Astrocyte (in vitro differentiated cells and primary cell): Measurements from ENCODE around the gene TBC1D19. TPM values are rescaled to one million over a fixed set of nuclear protein-coding genes. Genes with fewer than 3 reads are reported as not detected.

ENCODE experiments used
- DNase-seq: peaks from one replicate; pipeline ENCODE4 v3.0.0-alpha.2; 2010; ENCODE audit warnings: low read depth
- FAIRE-seq: peaks from 2 replicates; lab custom pipeline; 2011; peaks lifted over from hg19 to GRCh38; lab: Jason Lieb, UNC
- H2AFZ ChIP-seq: 2 replicates; pipeline ENCODE4 v1.6.0; 2012; ENCODE audit warnings: low read depth, low read length, inconsistent platforms
- H3K27ac ChIP-seq: 2 replicates; pipeline ENCODE4 v1.5.1; 2011; ENCODE audit warnings: low read depth, low read length, inconsistent platforms
- H3K27me3 ChIP-seq: 2 replicates; pipeline ENCODE4 v1.6.0; 2011; ENCODE audit warnings: low read length, inconsistent platforms; ENCODE audit not compliant: insufficient read depth
- H3K36me3 ChIP-seq: 2 replicates; pipeline ENCODE4 v1.5.1; 2011; ENCODE audit warnings: low read length, inconsistent platforms; ENCODE audit not compliant: insufficient read depth
- H3K4me1 ChIP-seq: 2 replicates; pipeline ENCODE4 v1.5.1; 2011; ENCODE audit warnings: low read length, inconsistent platforms; ENCODE audit not compliant: insufficient read depth
- H3K4me2 ChIP-seq: 2 replicates; pipeline ENCODE4 v1.6.0; 2012; ENCODE audit warnings: low read length, inconsistent platforms
- H3K4me3 ChIP-seq: 2 replicates; pipeline ENCODE4 v1.5.1; 2011; ENCODE audit warnings: low read depth, mild to moderate bottlenecking, low read length, inconsistent platforms; ENCODE audit not compliant: insufficient read depth
- H3K79me2 ChIP-seq: 2 replicates; pipeline ENCODE4 v1.6.0; 2012; ENCODE audit warnings: mild to moderate bottlenecking, low read length, inconsistent platforms; ENCODE audit not compliant: insufficient read depth
- H3K9ac ChIP-seq: 2 replicates; pipeline ENCODE4 v1.6.0; 2012; ENCODE audit warnings: mild to moderate bottlenecking, low read length, inconsistent platforms
- H3K9me3 ChIP-seq: 2 replicates; pipeline ENCODE4 v1.5.1; 2012; ENCODE audit warnings: low read depth, mild to moderate bottlenecking, low read length, inconsistent platforms; ENCODE audit not compliant: insufficient read depth
- H4K20me1 ChIP-seq: 2 replicates; pipeline ENCODE4 v1.6.0; 2012; ENCODE audit warnings: low read length, inconsistent platforms; ENCODE audit not compliant: insufficient read depth
- H3K27ac Mint-ChIP-seq: one replicate; pipeline ENCODE4 v1.8.0; 2021; ENCODE audit warnings: mild to moderate bottlenecking, mixed read lengths; ENCODE audit not compliant: unreplicated experiment
- H3K27me3 Mint-ChIP-seq: one replicate; pipeline ENCODE4 v1.8.0; 2021; ENCODE audit warnings: low read depth, mixed read lengths; ENCODE audit not compliant: unreplicated experiment
- H3K36me3 Mint-ChIP-seq: one replicate; pipeline ENCODE4 v1.8.0; 2021; ENCODE audit warnings: low read depth, mixed read lengths; ENCODE audit not compliant: unreplicated experiment
- H3K4me1 Mint-ChIP-seq: one replicate; pipeline ENCODE4 v1.8.0; 2021; ENCODE audit warnings: low read depth, mixed read lengths; ENCODE audit not compliant: unreplicated experiment
- H3K4me3 Mint-ChIP-seq: one replicate; pipeline ENCODE4 v1.8.0; 2021; ENCODE audit warnings: mild to moderate bottlenecking, moderate library complexity, mixed read lengths; ENCODE audit not compliant: unreplicated experiment
- H3K9me3 Mint-ChIP-seq: one replicate; pipeline ENCODE4 v1.8.0; 2021; ENCODE audit warnings: mild to moderate bottlenecking, mixed read lengths; ENCODE audit not compliant: unreplicated experiment
- EZH2 ChIP-seq: IDR thresholded peaks from 2 replicates; pipeline ENCODE4 v1.6.1; 2012; ENCODE audit warnings: mild to moderate bottlenecking, low read length, inconsistent platforms; ENCODE audit not compliant: insufficient read depth
- total RNA-seq: library from RNA; stranded (reverse); gene quantifications from 2 replicates; pipeline ENCODE4 v1.2.1, GENCODE V29; 2021
- TF ChIP-seq, protein P1 (sequence below): IDR thresholded peaks from 2 replicates; pipeline ENCODE4 v1.5.1; 2011; ENCODE audit warnings: low read depth, mild to moderate bottlenecking, inconsistent platforms, low read length, moderate library complexity; ENCODE audit not compliant: insufficient read depth

The TBC1D19 gene
- total RNA-seq, 1 donor from 2014 or later: 10.5 TPM

DNA sequence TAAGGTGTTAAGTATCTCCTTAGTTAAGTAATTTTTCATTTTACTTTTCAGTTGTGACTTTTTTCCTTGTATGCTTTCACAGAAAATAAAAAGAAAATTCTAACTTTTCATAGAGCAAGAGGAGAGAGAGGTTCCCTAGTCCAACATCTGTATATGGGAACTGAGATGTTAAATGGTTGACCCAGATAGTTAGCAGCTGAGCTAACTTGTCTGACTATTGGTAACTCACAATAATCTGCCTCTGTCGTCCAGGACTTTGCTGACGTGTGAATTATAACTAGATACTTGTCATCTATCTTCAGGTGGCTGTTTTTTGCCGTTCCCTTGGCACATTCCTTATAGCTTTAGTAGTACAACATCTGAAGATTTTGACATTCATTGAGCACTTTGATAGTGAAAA lies 29.9 kb downstream of the TBC1D19 start:
- Histone ChIP-seq H3K9me3 (no peaks in the 10 kb centered on the region), H4K20me1 (peaks cover 12% of the 10 kb centered on the region), H3K4me2 (no peak overlapping the region), H3K27ac (no peak overlapping the region), H3K4me3 (no peak overlapping the region), H3K9ac (no peak overlapping the region), H3K36me3 (no peaks in the 10 kb centered on the region), H2AFZ (no peak overlapping the region), H3K4me1 (no peaks in the 10 kb centered on the region), H3K27me3 (no peaks in the 10 kb centered on the region), H3K79me2 (peaks cover 54% of the 10 kb centered on the region)
- Mint-ChIP-seq H3K36me3 (peaks cover 1% of the 10 kb centered on the region), H3K4me3 (no peak overlapping the region), H3K27me3 (no peaks in the 10 kb centered on the region), H3K9me3 (no peaks in the 10 kb centered on the region), H3K4me1 (peaks cover 1% of the 10 kb centered on the region), H3K27ac (no peak overlapping the region)
- TF ChIP-seq EZH2: no peak
- TF ChIP-seq, protein P1, sequence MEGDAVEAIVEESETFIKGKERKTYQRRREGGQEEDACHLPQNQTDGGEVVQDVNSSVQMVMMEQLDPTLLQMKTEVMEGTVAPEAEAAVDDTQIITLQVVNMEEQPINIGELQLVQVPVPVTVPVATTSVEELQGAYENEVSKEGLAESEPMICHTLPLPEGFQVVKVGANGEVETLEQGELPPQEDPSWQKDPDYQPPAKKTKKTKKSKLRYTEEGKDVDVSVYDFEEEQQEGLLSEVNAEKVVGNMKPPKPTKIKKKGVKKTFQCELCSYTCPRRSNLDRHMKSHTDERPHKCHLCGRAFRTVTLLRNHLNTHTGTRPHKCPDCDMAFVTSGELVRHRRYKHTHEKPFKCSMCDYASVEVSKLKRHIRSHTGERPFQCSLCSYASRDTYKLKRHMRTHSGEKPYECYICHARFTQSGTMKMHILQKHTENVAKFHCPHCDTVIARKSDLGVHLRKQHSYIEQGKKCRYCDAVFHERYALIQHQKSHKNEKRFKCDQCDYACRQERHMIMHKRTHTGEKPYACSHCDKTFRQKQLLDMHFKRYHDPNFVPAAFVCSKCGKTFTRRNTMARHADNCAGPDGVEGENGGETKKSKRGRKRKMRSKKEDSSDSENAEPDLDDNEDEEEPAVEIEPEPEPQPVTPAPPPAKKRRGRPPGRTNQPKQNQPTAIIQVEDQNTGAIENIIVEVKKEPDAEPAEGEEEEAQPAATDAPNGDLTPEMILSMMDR: no peak
- no peak for FAIRE-seq
- DNase-seq: no peak

DNA sequence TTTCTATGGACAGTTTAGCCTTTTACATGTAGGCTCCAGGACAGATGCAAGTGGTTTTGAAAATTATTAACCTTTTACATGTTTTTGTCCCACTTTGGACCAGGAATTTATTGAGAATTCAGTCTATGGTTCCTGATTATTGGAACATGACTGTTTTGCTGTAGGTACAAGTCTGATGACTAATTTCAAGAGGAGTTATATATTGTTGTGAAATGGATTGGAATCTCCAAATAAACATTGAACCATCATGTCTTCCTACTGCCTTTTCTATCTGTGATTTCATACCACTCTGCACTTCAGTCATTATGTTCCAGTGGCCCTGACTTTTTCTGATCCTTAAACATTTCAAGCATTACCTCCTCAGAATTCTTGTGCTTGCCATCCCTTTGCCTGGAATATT lies 35.9 kb downstream of the TBC1D19 start:
- H3K36me3 Mint-ChIP-seq: peaks cover 4% of the 10 kb centered on the region
- Histone ChIP-seq H3K79me2 (peaks cover 3% of the 10 kb centered on the region), H3K9me3 (no peaks in the 10 kb centered on the region), H3K4me1 (no peaks in the 10 kb centered on the region), H3K4me3 (no peak overlapping the region), H4K20me1 (no peaks in the 10 kb centered on the region), H3K27ac (no peak overlapping the region), H3K4me2 (no peak overlapping the region), H2AFZ (no peak overlapping the region), H3K27me3 (no peaks in the 10 kb centered on the region), H3K9ac (no peak overlapping the region), H3K36me3 (peaks cover 3% of the 10 kb centered on the region)
- FAIRE-seq: no peak
- peak; percentile 36 for DNase-seq
- TF ChIP-seq, protein P1: no peak
- no peak for TF ChIP-seq EZH2
- H3K27me3 Mint-ChIP-seq: no peaks in the 10 kb centered on the region
- no peak overlapping the region for H3K27ac Mint-ChIP-seq
- no peak overlapping the region for H3K4me3 Mint-ChIP-seq
- no peaks in the 10 kb centered on the region for H3K4me1 Mint-ChIP-seq
- no peaks in the 10 kb centered on the region for H3K9me3 Mint-ChIP-seq

DNA sequence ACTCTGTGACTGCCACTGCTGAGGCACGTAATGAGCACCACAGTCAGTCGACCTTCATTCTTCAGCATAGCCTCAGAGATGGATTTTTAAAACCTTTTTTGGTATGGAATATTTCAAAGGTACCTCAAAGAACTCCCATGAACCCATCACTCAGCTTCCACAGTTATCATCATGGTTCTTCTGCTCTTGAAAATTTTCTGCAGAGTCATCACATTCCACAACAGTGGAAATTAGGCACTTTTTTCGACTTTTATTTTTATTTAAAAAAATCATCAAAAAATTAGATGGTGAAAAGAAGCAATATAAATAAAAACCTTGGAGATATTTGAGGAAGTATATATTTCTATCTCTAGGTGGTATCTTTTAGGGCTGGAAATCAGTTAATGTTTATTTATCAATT lies 37.5 kb downstream of the TBC1D19 start:
- H3K9me3 ChIP-seq: no peaks in the 10 kb centered on the region
- Mint-ChIP-seq H3K9me3 (no peaks in the 10 kb centered on the region), H3K36me3 (peaks cover 4% of the 10 kb centered on the region), H3K27ac (no peak overlapping the region), H3K4me3 (no peak overlapping the region), H3K4me1 (peaks cover 3% of the 10 kb centered on the region), H3K27me3 (no peaks in the 10 kb centered on the region)
- no peaks in the 10 kb centered on the region for H3K79me2 ChIP-seq
- no peak overlapping the region for H3K27ac ChIP-seq
- no peak overlapping the region for H3K4me2 ChIP-seq
- no peaks in the 10 kb centered on the region for H3K4me1 ChIP-seq
- no peak for DNase-seq
- H2AFZ ChIP-seq: no peak overlapping the region
- H3K4me3 ChIP-seq: no peak overlapping the region
- peaks cover 3% of the 10 kb centered on the region for H3K36me3 ChIP-seq
- FAIRE-seq: no peak
- no peaks in the 10 kb centered on the region for H3K27me3 ChIP-seq
- H4K20me1 ChIP-seq: no peaks in the 10 kb centered on the region
- TF ChIP-seq, protein P1: no peak
- TF ChIP-seq EZH2: no peak
- no peak overlapping the region for H3K9ac ChIP-seq
